Measurements from ENCODE around the gene DSTN.

The DSTN gene

GRCh38 chr20:17605131-17605660 lies 35.3 kb downstream of the DSTN start:
- H3K9ac ChIP-seq (ENCODE audit: low read length): no peak overlapping the region
- H3K4me1 ChIP-seq (ENCODE audit: control insufficient read depth, insufficient read depth, low read length): peaks cover 17% of the 10 kb centered on the region
- H3K9me3 ChIP-seq (ENCODE audit: control insufficient read depth, low read length): no peaks in the 10 kb centered on the region
- H3K4me3 ChIP-seq (ENCODE audit: low read length): no peak overlapping the region
- no peaks in the 10 kb centered on the region for H3K27me3 ChIP-seq (replicated peaks; ENCODE audit: control insufficient read depth, insufficient read depth, low read length)
- DNase-seq (ENCODE audit: low read depth): no peak
- H3K36me3 ChIP-seq (ENCODE audit: control insufficient read depth, insufficient read depth, low read length, severe bottlenecking): peaks cover 84% of the 10 kb centered on the region

GRCh38 chr20:17606001-17606400 lies 36.1 kb downstream of the DSTN start:
- no peaks in the 10 kb centered on the region for H3K9me3 ChIP-seq (ENCODE audit: control insufficient read depth, low read length)
- peaks cover 19% of the 10 kb centered on the region for H3K4me1 ChIP-seq (ENCODE audit: control insufficient read depth, insufficient read depth, low read length)
- DNase-seq (ENCODE audit: low read depth): peak; percentile 27
- no peak overlapping the region for H3K4me3 ChIP-seq (ENCODE audit: low read length)
- H3K36me3 ChIP-seq (ENCODE audit: control insufficient read depth, insufficient read depth, low read length, severe bottlenecking): peaks cover 81% of the 10 kb centered on the region
- H3K27me3 ChIP-seq (replicated peaks; ENCODE audit: control insufficient read depth, insufficient read depth, low read length): no peaks in the 10 kb centered on the region
- no peak overlapping the region for H3K9ac ChIP-seq (ENCODE audit: low read length)

- Histone ChIP-seq H3K9me3 (ENCODE audit: control insufficient read depth, low read length) (no peaks in the 10 kb centered on the region), H3K4me3 (ENCODE audit: low read length) (no peak overlapping the region), H3K4me1 (ENCODE audit: control insufficient read depth, insufficient read depth, low read length) (peaks cover 24% of the 10 kb centered on the region), H3K27me3 (replicated peaks; ENCODE audit: control insufficient read depth, insufficient read depth, low read length) (no peaks in the 10 kb centered on the region), H3K36me3 (ENCODE audit: control insufficient read depth, insufficient read depth, low read length, severe bottlenecking) (peaks cover 54% of the 10 kb centered on the region), H3K9ac (ENCODE audit: low read length) (no peak overlapping the region)
- no peak for DNase-seq (ENCODE audit: low read depth)
These were observed 39.0 kb downstream of the DSTN start for GRCh38 chr20:17608701-17609497.

- Histone ChIP-seq H3K4me1 (ENCODE audit: control insufficient read depth, insufficient read depth, low read length) (peaks cover 27% of the 10 kb centered on the region), H3K27me3 (replicated peaks; ENCODE audit: control insufficient read depth, insufficient read depth, low read length) (no peaks in the 10 kb centered on the region), H3K9me3 (ENCODE audit: control insufficient read depth, low read length) (no peaks in the 10 kb centered on the region), H3K36me3 (ENCODE audit: control insufficient read depth, insufficient read depth, low read length, severe bottlenecking) (peaks cover 47% of the 10 kb centered on the region), H3K4me3 (ENCODE audit: low read length) (no peak overlapping the region), H3K9ac (ENCODE audit: low read length) (no peak overlapping the region)
- DNase-seq (ENCODE audit: low read depth): no peak
These were observed 40.0 kb downstream of the DSTN start for GRCh38 chr20:17609811-17610377.

- Histone ChIP-seq H3K4me3 (ENCODE audit: low read length) (no peak overlapping the region), H3K9ac (ENCODE audit: low read length) (peak overlapping the region; percentile 28), H3K9me3 (ENCODE audit: control insufficient read depth, low read length) (no peaks in the 10 kb centered on the region), H3K27me3 (replicated peaks; ENCODE audit: control insufficient read depth, insufficient read depth, low read length) (no peaks in the 10 kb centered on the region), H3K36me3 (ENCODE audit: control insufficient read depth, insufficient read depth, low read length, severe bottlenecking) (peaks cover 45% of the 10 kb centered on the region), H3K4me1 (ENCODE audit: control insufficient read depth, insufficient read depth, low read length) (peaks cover 31% of the 10 kb centered on the region)
- no peak for DNase-seq (ENCODE audit: low read depth)
These were observed 40.9 kb downstream of the DSTN start for GRCh38 chr20:17610566-17611289.

GRCh38 chr20:17611290-17611539 lies 41.3 kb downstream of the DSTN start:
- Histone ChIP-seq H3K9me3 (ENCODE audit: control insufficient read depth, low read length) (no peaks in the 10 kb centered on the region), H3K27me3 (replicated peaks; ENCODE audit: control insufficient read depth, insufficient read depth, low read length) (no peaks in the 10 kb centered on the region), H3K4me3 (ENCODE audit: low read length) (no peak overlapping the region), H3K4me1 (ENCODE audit: control insufficient read depth, insufficient read depth, low read length) (peaks cover 28% of the 10 kb centered on the region), H3K9ac (ENCODE audit: low read length) (peak overlapping the region; percentile 28), H3K36me3 (ENCODE audit: control insufficient read depth, insufficient read depth, low read length, severe bottlenecking) (peaks cover 46% of the 10 kb centered on the region)
- DNase-seq (ENCODE audit: low read depth): no peak

- Histone ChIP-seq H3K9me3 (ENCODE audit: control insufficient read depth, low read length) (no peaks in the 10 kb centered on the region), H3K4me1 (ENCODE audit: control insufficient read depth, insufficient read depth, low read length) (peaks cover 25% of the 10 kb centered on the region), H3K36me3 (ENCODE audit: control insufficient read depth, insufficient read depth, low read length, severe bottlenecking) (peaks cover 46% of the 10 kb centered on the region), H3K27me3 (replicated peaks; ENCODE audit: control insufficient read depth, insufficient read depth, low read length) (no peaks in the 10 kb centered on the region), H3K9ac (ENCODE audit: low read length) (peak overlapping the region; percentile 25), H3K4me3 (ENCODE audit: low read length) (no peak overlapping the region)
- peak; percentile 30 for DNase-seq (ENCODE audit: low read depth)
These were observed 41.8 kb downstream of the DSTN start for GRCh38 chr20:17611540-17612286.

GRCh38 chr20:17612287-17612991 lies 42.6 kb downstream of the DSTN start:
- H3K4me3 ChIP-seq (ENCODE audit: low read length): no peak overlapping the region
- peak; percentile 70 for DNase-seq (ENCODE audit: low read depth)
- H3K27me3 ChIP-seq (replicated peaks; ENCODE audit: control insufficient read depth, insufficient read depth, low read length): no peaks in the 10 kb centered on the region
- peaks cover 46% of the 10 kb centered on the region for H3K36me3 ChIP-seq (ENCODE audit: control insufficient read depth, insufficient read depth, low read length, severe bottlenecking)
- H3K4me1 ChIP-seq (ENCODE audit: control insufficient read depth, insufficient read depth, low read length): peaks cover 25% of the 10 kb centered on the region
- H3K9ac ChIP-seq (ENCODE audit: low read length): peak overlapping the region; percentile 25
- H3K9me3 ChIP-seq (ENCODE audit: control insufficient read depth, low read length): no peaks in the 10 kb centered on the region

GRCh38 chr20:17612992-17613327 lies 43.1 kb downstream of the DSTN start:
- H3K9me3 ChIP-seq (ENCODE audit: control insufficient read depth, low read length): no peaks in the 10 kb centered on the region
- peaks cover 46% of the 10 kb centered on the region for H3K36me3 ChIP-seq (ENCODE audit: control insufficient read depth, insufficient read depth, low read length, severe bottlenecking)
- no peak overlapping the region for H3K9ac ChIP-seq (ENCODE audit: low read length)
- H3K4me1 ChIP-seq (ENCODE audit: control insufficient read depth, insufficient read depth, low read length): peaks cover 25% of the 10 kb centered on the region
- DNase-seq (ENCODE audit: low read depth): no peak
- H3K27me3 ChIP-seq (replicated peaks; ENCODE audit: control insufficient read depth, insufficient read depth, low read length): no peaks in the 10 kb centered on the region
- H3K4me3 ChIP-seq (ENCODE audit: low read length): no peak overlapping the region

GRCh38 chr20:17613328-17614175 lies 43.7 kb downstream of the DSTN start:
- DNase-seq (ENCODE audit: low read depth): no peak
- Histone ChIP-seq H3K4me1 (ENCODE audit: control insufficient read depth, insufficient read depth, low read length) (peaks cover 25% of the 10 kb centered on the region), H3K9ac (ENCODE audit: low read length) (no peak overlapping the region), H3K9me3 (ENCODE audit: control insufficient read depth, low read length) (no peaks in the 10 kb centered on the region), H3K4me3 (ENCODE audit: low read length) (no peak overlapping the region), H3K36me3 (ENCODE audit: control insufficient read depth, insufficient read depth, low read length, severe bottlenecking) (peaks cover 46% of the 10 kb centered on the region), H3K27me3 (replicated peaks; ENCODE audit: control insufficient read depth, insufficient read depth, low read length) (no peaks in the 10 kb centered on the region)
